GM23338 (cell line): Measurements from ENCODE around the gene GDI2. TPM values are rescaled to one million over a fixed set of nuclear protein-coding genes. Genes with fewer than 3 reads are reported as not detected.
A peak's percentile ranks its signal among the peaks of the same experiment; 100 is the strongest.

Experiments used
- ATAC-seq: fragments of 200-7000 bp; cut with Tn5 transposase; 3 replicates; pipeline ENCODE4 v1.9.1; 2020
- DNase-seq: peaks from one replicate; pipeline ENCODE4 v3.0.0-alpha.2; 2015; ENCODE audit warnings: low spot score
- H2AFZ ChIP-seq: fragments of 200-600 bp; sonication (generic); 2 replicates; pipeline ENCODE4 v1.8.0; 2016; ENCODE audit warnings: antibody characterized with exemption, mild to moderate bottlenecking, moderate library complexity
- H3F3A ChIP-seq: fragments of 200-600 bp; sonication (generic); replicated peaks from 2 replicates; pipeline ENCODE4 v1.8.0; 2017; ENCODE audit warnings: antibody characterized with exemption, mixed run types, low read depth
- H3K27ac ChIP-seq: fragments of 200-600 bp; sonication (generic); 2 replicates; pipeline ENCODE4 v1.6.1; 2016; ENCODE audit warnings: low read depth
- H3K27me3 ChIP-seq: fragments of 200-600 bp; sonication (generic); 2 replicates; pipeline ENCODE4 v1.8.0; 2016; ENCODE audit warnings: mild to moderate bottlenecking, mixed run types, moderate library complexity; ENCODE audit not compliant: insufficient read depth
- H3K36me3 ChIP-seq: fragments of 200-600 bp; sonication (generic); 2 replicates; pipeline ENCODE4 v1.8.0; 2016; ENCODE audit warnings: mild to moderate bottlenecking; ENCODE audit not compliant: insufficient read depth
- H3K4me1 ChIP-seq: fragments of 200-600 bp; sonication (generic); 2 replicates; pipeline ENCODE4 v1.8.0; 2016; ENCODE audit warnings: mild to moderate bottlenecking, moderate library complexity; ENCODE audit not compliant: insufficient read depth
- H3K4me2 ChIP-seq: fragments of 200-600 bp; sonication (generic); 2 replicates; pipeline ENCODE4 v1.7.1; 2017; ENCODE audit warnings: mixed run types
- H3K4me3 ChIP-seq: fragments of 200-600 bp; sonication (generic); 2 replicates; pipeline ENCODE4 v1.6.1; 2016; ENCODE audit warnings: mixed run types
- H3K79me2 ChIP-seq: fragments of 200-600 bp; sonication (generic); replicated peaks from 2 replicates; pipeline ENCODE4 v1.8.0; 2017; ENCODE audit warnings: mild to moderate bottlenecking; ENCODE audit not compliant: insufficient read depth
- H3K9me2 ChIP-seq: fragments of 200-600 bp; sonication (generic); 2 replicates; pipeline ENCODE4 v1.8.0; 2017; ENCODE audit not compliant: insufficient read depth
- H4K20me1 ChIP-seq: fragments of 200-600 bp; sonication (generic); replicated peaks from 2 replicates; pipeline ENCODE4 v1.8.0; 2017; ENCODE audit warnings: mild to moderate bottlenecking; ENCODE audit not compliant: insufficient read depth
- H3K27ac Mint-ChIP-seq: 2 replicates; pipeline ENCODE4 v1.8.0; 2020; ENCODE audit warnings: inconsistent platforms, mild to moderate bottlenecking, moderate library complexity, mixed read lengths
- H3K27me3 Mint-ChIP-seq: 3 replicates; pipeline ENCODE4 v1.8.0; 2022; ENCODE audit warnings: low read depth, mild to moderate bottlenecking, moderate library complexity, mixed read lengths, inconsistent platforms; ENCODE audit not compliant: insufficient read depth, poor library complexity
- H3K36me3 Mint-ChIP-seq: 3 replicates; pipeline ENCODE4 v1.8.0; 2021; ENCODE audit warnings: low read depth, mild to moderate bottlenecking, inconsistent platforms, moderate library complexity, mixed read lengths
- H3K4me1 Mint-ChIP-seq: 3 replicates; pipeline ENCODE4 v1.8.0; 2020; ENCODE audit warnings: mild to moderate bottlenecking, inconsistent platforms, mixed read lengths
- H3K4me3 Mint-ChIP-seq: 3 replicates; pipeline ENCODE4 v1.8.0; 2021; ENCODE audit warnings: moderate library complexity, mild to moderate bottlenecking, inconsistent platforms, mixed read lengths
- H3K9me3 Mint-ChIP-seq: 3 replicates; pipeline ENCODE4 v1.8.0; 2020; ENCODE audit warnings: moderate library complexity, mild to moderate bottlenecking, inconsistent platforms, mixed read lengths
- CREB1 ChIP-seq: fragments of 250-450 bp; sonication (Bioruptor Pico); IDR thresholded peaks from 2 replicates; pipeline ENCODE4 v1.5.0; 2020; ENCODE audit warnings: low read depth, mild to moderate bottlenecking, moderate library complexity
- EZH2 ChIP-seq: fragments of 200-600 bp; sonication (generic); IDR thresholded peaks from one replicate; pipeline ENCODE4 v1.8.0; 2017; ENCODE audit warnings: antibody characterized with exemption, mild to moderate bottlenecking, low read depth; ENCODE audit not compliant: unreplicated experiment
- EZH2phosphoT487 ChIP-seq: fragments of 200-600 bp; sonication (generic); IDR thresholded peaks from one replicate; pipeline ENCODE4 v1.8.1; 2018; ENCODE audit warnings: antibody characterized with exemption; ENCODE audit not compliant: unreplicated experiment
- JUNB ChIP-seq: IDR thresholded peaks from one replicate; pipeline ENCODE4 v1.6.1; 2016; ENCODE audit warnings: antibody characterized with exemption; ENCODE audit not compliant: unreplicated experiment
- NANOG ChIP-seq: IDR thresholded peaks from 2 replicates; pipeline ENCODE4 v1.6.1; 2016; ENCODE audit warnings: antibody characterized with exemption, borderline replicate concordance
- POLR2AphosphoS5 ChIP-seq: IDR thresholded peaks from 2 replicates; pipeline ENCODE4 v1.6.1; 2016; ENCODE audit warnings: antibody characterized with exemption, low read depth
- STAT1 ChIP-seq: IDR thresholded peaks from one replicate; pipeline ENCODE4 v1.6.1; 2016; ENCODE audit warnings: antibody characterized with exemption; ENCODE audit not compliant: unreplicated experiment
- ZNF114 ChIP-seq: fragments of 250-450 bp; sonication (Bioruptor Pico); IDR thresholded peaks from 2 replicates; pipeline ENCODE4 v1.5.0; 2020; ENCODE audit warnings: mild to moderate bottlenecking, moderate library complexity
- ZNF331 ChIP-seq: fragments of 250-450 bp; sonication (Bioruptor Pico); IDR thresholded peaks from 2 replicates; pipeline ENCODE4 v1.5.0; 2020; ENCODE audit warnings: low read depth, mild to moderate bottlenecking, moderate library complexity
- polyA plus RNA-seq: library from polyadenylated mRNA; unstranded; fragments of >200 nt; fragmentation: Nextera tagmentation; extraction: Ambion mirVana; gene quantifications from 2 replicates; pipeline ENCODE4 v1.2.1, GENCODE V29; 2016
- total RNA-seq: library from RNA; depleted of rRNA; stranded (reverse); fragments of >200 nt; shearing (Covaris generic); gene quantifications from 2 replicates; pipeline ENCODE4 v1.2.3, GENCODE V29; 2014
- TF ChIP-seq, protein P1 (sequence below): fragments of 250-450 bp; sonication (Bioruptor Pico); IDR thresholded peaks from 2 replicates; pipeline ENCODE4 v1.5.0; 2020; ENCODE audit warnings: mild to moderate bottlenecking, moderate library complexity
- TF ChIP-seq, protein P2 (sequence below), 2 experiments: fragments of 200-600 bp in 1 of 2; sonication (generic) in 1 of 2; conservative IDR thresholded peaks; 2 replicates each; pipeline versions ENCODE4 v1.5.1 to v1.6.1; 2016 to 2017; ENCODE audit warnings: antibody characterized with exemption in 2 of 2, low read depth in 2 of 2, mild to moderate bottlenecking in 2 of 2, moderate library complexity in 1 of 2
- TF ChIP-seq, protein P3 (sequence below): IDR thresholded peaks from 2 replicates; pipeline ENCODE4 v1.6.1; 2016; ENCODE audit warnings: antibody characterized with exemption
- TF ChIP-seq, protein P4 (sequence below): IDR thresholded peaks from one replicate; pipeline ENCODE4 v1.6.1; 2018; ENCODE audit warnings: antibody characterized with exemption; ENCODE audit not compliant: unreplicated experiment

GDI2 gene
- total and polyA plus RNA-seq, 2 experiments from 2014 or later = 269 to 505 TPM

DNA sequence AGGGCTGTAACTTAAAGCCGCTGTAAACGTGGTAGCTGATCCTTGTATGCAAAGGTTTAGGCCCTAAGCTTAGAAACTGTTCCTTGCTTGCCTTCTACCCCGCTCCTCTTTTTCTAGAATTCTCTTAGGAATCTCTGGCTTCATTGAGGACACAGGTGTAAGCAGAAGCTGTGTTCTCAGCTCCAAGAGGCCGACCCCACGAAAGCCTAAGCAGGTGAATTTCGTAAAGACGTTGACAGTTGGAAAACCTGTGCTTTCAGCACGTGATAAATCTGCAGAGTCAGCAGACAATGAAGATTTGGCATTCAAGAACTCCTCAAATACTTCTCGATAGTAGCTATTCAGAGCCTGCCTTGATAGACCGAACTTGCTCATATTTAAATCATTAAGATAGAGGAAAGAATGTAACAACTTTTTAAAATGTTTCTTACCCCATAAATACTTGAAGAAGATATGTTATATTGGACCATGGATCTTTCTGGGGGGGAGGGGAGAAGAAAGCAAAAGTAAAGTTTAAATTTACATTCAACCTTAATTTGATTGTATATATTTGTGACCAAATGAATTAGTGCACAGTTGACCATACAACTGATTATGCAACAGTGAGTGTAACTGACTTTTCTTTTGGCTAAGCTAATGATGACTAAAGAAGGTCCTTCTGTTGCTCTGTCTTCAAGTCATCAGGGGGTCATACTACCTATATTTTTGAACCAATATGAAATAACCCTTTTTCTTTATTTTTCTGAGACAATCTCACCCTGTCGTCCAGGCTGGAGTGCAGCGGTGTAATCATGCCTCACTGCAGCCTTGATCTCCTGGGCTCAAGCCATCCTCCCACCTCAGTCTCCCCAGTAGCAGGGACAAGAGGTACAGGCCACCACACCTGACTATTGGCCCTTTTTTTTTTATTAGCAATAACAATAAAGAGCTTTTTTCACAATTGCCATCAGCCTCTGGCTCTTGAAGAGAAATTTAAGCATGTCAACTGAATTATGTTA lies 1.2 kb upstream of the GDI2 start:
- ATAC-seq = peak; percentile 14; the same call in 2 of the 3 replicates
- no peak overlapping the region for H2AFZ ChIP-seq
- no peaks in the 10 kb centered on the region; the same call in 1 of the 2 replicates for H3K9me2 ChIP-seq

More for the DNA sequence above, 1.2 kb upstream of the GDI2 start:
- peaks cover 6% of the 10 kb centered on the region for H3K27me3 Mint-ChIP-seq
- peaks cover 25% of the 10 kb centered on the region for H3K4me1 Mint-ChIP-seq
- Histone ChIP-seq H3K36me3 (no peaks in the 10 kb centered on the region), H3K79me2 (peaks cover 46% of the 10 kb centered on the region), H3K4me2 (peak overlapping the region; percentile 74), H3K4me3 (peak overlapping the region; percentile 73), H3F3A (no peaks in the 10 kb centered on the region), H4K20me1 (peaks cover 25% of the 10 kb centered on the region), H3K27me3 (no peaks in the 10 kb centered on the region), H3K27ac (peak overlapping the region; percentile 94), H3K4me1 (peaks cover 23% of the 10 kb centered on the region)
- H3K27ac Mint-ChIP-seq = peak overlapping the region; percentile 96
- no peak for DNase-seq
- H3K4me3 Mint-ChIP-seq = peak overlapping the region; percentile 90
- H3K36me3 Mint-ChIP-seq = peaks cover 13% of the 10 kb centered on the region
- TF ChIP-seq POLR2AphosphoS5 = no peak
- TF ChIP-seq ZNF114 (CRISPR knock-in tag) = no peak
- no peak for TF ChIP-seq EZH2
- TF ChIP-seq, protein P1, sequence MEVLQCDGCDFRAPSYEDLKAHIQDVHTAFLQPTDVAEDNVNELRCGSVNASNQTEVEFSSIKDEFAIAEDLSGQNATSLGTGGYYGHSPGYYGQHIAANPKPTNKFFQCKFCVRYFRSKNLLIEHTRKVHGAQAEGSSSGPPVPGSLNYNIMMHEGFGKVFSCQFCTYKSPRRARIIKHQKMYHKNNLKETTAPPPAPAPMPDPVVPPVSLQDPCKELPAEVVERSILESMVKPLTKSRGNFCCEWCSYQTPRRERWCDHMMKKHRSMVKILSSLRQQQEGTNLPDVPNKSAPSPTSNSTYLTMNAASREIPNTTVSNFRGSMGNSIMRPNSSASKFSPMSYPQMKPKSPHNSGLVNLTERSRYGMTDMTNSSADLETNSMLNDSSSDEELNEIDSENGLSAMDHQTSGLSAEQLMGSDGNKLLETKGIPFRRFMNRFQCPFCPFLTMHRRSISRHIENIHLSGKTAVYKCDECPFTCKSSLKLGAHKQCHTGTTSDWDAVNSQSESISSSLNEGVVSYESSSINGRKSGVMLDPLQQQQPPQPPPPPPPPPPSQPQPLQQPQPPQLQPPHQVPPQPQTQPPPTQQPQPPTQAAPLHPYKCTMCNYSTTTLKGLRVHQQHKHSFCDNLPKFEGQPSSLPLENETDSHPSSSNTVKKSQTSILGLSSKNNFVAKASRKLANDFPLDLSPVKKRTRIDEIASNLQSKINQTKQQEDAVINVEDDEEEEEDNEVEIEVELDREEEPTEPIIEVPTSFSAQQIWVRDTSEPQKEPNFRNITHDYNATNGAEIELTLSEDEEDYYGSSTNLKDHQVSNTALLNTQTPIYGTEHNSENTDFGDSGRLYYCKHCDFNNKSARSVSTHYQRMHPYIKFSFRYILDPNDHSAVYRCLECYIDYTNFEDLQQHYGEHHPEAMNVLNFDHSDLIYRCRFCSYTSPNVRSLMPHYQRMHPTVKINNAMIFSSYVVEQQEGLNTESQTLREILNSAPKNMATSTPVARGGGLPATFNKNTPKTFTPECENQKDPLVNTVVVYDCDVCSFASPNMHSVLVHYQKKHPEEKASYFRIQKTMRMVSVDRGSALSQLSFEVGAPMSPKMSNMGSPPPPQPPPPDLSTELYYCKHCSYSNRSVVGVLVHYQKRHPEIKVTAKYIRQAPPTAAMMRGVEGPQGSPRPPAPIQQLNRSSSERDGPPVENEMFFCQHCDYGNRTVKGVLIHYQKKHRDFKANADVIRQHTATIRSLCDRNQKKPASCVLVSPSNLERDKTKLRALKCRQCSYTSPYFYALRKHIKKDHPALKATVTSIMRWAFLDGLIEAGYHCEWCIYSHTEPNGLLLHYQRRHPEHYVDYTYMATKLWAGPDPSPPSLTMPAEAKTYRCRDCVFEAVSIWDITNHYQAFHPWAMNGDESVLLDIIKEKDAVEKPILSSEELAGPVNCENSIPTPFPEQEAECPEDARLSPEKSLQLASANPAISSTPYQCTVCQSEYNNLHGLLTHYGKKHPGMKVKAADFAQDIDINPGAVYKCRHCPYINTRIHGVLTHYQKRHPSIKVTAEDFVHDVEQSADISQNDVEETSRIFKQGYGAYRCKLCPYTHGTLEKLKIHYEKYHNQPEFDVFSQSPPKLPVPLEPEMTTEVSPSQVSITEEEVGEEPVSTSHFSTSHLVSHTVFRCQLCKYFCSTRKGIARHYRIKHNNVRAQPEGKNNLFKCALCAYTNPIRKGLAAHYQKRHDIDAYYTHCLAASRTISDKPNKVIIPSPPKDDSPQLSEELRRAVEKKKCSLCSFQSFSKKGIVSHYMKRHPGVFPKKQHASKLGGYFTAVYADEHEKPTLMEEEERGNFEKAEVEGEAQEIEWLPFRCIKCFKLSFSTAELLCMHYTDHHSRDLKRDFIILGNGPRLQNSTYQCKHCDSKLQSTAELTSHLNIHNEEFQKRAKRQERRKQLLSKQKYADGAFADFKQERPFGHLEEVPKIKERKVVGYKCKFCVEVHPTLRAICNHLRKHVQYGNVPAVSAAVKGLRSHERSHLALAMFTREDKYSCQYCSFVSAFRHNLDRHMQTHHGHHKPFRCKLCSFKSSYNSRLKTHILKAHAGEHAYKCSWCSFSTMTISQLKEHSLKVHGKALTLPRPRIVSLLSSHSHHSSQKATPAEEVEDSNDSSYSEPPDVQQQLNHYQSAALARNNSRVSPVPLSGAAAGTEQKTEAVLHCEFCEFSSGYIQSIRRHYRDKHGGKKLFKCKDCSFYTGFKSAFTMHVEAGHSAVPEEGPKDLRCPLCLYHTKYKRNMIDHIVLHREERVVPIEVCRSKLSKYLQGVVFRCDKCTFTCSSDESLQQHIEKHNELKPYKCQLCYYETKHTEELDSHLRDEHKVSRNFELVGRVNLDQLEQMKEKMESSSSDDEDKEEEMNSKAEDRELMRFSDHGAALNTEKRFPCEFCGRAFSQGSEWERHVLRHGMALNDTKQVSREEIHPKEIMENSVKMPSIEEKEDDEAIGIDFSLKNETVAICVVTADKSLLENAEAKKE (CRISPR knock-in tag) = no peak
- no peak for TF ChIP-seq NANOG
- TF ChIP-seq, protein P2, sequence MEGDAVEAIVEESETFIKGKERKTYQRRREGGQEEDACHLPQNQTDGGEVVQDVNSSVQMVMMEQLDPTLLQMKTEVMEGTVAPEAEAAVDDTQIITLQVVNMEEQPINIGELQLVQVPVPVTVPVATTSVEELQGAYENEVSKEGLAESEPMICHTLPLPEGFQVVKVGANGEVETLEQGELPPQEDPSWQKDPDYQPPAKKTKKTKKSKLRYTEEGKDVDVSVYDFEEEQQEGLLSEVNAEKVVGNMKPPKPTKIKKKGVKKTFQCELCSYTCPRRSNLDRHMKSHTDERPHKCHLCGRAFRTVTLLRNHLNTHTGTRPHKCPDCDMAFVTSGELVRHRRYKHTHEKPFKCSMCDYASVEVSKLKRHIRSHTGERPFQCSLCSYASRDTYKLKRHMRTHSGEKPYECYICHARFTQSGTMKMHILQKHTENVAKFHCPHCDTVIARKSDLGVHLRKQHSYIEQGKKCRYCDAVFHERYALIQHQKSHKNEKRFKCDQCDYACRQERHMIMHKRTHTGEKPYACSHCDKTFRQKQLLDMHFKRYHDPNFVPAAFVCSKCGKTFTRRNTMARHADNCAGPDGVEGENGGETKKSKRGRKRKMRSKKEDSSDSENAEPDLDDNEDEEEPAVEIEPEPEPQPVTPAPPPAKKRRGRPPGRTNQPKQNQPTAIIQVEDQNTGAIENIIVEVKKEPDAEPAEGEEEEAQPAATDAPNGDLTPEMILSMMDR (conservative IDR thresholded peaks at IDR 0.05; ENCODE audit: low read depth in 2 of 2) = no peak
- TF ChIP-seq ZNF331 (CRISPR knock-in tag) = no peak
- TF ChIP-seq JUNB = no peak
- no peak for TF ChIP-seq STAT1
- TF ChIP-seq, protein P3, sequence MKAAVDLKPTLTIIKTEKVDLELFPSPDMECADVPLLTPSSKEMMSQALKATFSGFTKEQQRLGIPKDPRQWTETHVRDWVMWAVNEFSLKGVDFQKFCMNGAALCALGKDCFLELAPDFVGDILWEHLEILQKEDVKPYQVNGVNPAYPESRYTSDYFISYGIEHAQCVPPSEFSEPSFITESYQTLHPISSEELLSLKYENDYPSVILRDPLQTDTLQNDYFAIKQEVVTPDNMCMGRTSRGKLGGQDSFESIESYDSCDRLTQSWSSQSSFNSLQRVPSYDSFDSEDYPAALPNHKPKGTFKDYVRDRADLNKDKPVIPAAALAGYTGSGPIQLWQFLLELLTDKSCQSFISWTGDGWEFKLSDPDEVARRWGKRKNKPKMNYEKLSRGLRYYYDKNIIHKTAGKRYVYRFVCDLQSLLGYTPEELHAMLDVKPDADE = no peak
- no peak for TF ChIP-seq EZH2phosphoT487
- TF ChIP-seq CREB1 (CRISPR knock-in tag) = no peak
- TF ChIP-seq, protein P4, sequence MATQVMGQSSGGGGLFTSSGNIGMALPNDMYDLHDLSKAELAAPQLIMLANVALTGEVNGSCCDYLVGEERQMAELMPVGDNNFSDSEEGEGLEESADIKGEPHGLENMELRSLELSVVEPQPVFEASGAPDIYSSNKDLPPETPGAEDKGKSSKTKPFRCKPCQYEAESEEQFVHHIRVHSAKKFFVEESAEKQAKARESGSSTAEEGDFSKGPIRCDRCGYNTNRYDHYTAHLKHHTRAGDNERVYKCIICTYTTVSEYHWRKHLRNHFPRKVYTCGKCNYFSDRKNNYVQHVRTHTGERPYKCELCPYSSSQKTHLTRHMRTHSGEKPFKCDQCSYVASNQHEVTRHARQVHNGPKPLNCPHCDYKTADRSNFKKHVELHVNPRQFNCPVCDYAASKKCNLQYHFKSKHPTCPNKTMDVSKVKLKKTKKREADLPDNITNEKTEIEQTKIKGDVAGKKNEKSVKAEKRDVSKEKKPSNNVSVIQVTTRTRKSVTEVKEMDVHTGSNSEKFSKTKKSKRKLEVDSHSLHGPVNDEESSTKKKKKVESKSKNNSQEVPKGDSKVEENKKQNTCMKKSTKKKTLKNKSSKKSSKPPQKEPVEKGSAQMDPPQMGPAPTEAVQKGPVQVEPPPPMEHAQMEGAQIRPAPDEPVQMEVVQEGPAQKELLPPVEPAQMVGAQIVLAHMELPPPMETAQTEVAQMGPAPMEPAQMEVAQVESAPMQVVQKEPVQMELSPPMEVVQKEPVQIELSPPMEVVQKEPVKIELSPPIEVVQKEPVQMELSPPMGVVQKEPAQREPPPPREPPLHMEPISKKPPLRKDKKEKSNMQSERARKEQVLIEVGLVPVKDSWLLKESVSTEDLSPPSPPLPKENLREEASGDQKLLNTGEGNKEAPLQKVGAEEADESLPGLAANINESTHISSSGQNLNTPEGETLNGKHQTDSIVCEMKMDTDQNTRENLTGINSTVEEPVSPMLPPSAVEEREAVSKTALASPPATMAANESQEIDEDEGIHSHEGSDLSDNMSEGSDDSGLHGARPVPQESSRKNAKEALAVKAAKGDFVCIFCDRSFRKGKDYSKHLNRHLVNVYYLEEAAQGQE = no peak
- no peaks in the 10 kb centered on the region for H3K9me3 Mint-ChIP-seq
